SH-SY5Y (cell line): ENCODE measurements around the gene USPL1.

Experiments used
- GATA2 ChIP-seq: IDR thresholded peaks from 2 replicates; pipeline ENCODE4 v1.6.1; 2011; ENCODE audit warnings: mild to moderate bottlenecking, low read depth, low read length
- GATA3 ChIP-seq: IDR thresholded peaks from 2 replicates; pipeline ENCODE4 v1.6.1; 2011; ENCODE audit warnings: low read depth, mild to moderate bottlenecking, low read length, moderate library complexity

DNA sequence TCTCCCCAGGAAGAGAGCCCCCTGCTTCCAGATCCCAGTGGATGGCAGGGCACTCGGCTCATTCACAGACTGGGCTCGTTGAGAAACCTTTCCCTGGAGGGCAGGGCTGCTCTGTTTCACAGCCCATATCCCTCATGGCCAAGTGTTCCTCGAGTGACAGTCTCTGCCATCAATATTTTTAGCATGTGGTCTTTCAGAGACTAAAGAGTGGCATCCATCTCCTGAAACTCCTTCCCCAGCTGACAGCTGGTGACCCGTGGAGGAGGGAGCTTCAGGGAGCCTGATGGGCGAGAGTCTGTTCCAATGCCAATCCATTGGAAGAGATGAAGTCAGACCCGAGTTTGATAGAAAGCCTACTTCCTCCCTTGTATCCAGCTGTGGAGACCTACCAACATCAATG, 86.9 kb downstream of the USPL1 start:
- TF ChIP-seq GATA2 (no peak), GATA3 (no peak)
